CD4-positive, alpha-beta T cell treated with Interleukin-15 for 4 hours (primary cell): ENCODE measurements around the gene SLC22A4.

Source experiments
- DNase-seq: peaks from one replicate; pipeline ENCODE4 v3.0.0-alpha.2; 2020; ENCODE audit warnings: low spot score

The SLC22A4 gene

GRCh38 chr5:132293992-132294727, at the start of gene SLC22A4:
TSS of gene SLC22A4 (plus strand) at chr5:132294394. CDS start at chr5:132294617, 223 bp downstream.
- peak; percentile 55 for DNase-seq

GRCh38 chr5:132245593-132245992, 48.6 kb upstream of the SLC22A4 start:
- DNase-seq, result no peak

- DNase-seq, result no peak
Observed at GRCh38 chr5:132246806-132247205, 47.4 kb upstream of the SLC22A4 start.

GRCh38 chr5:132250547-132250946, 43.6 kb upstream of the SLC22A4 start:
- DNase-seq, result no peak

GRCh38 chr5:132251220-132251725, 42.9 kb upstream of the SLC22A4 start:
- DNase-seq, result no peak

GRCh38 chr5:132253008-132253441, 41.2 kb upstream of the SLC22A4 start:
- DNase-seq, result no peak

- DNase-seq, result no peak
Observed at GRCh38 chr5:132253452-132254320, 40.5 kb upstream of the SLC22A4 start.

- DNase-seq, result no peak
Observed at GRCh38 chr5:132254321-132254977, 39.7 kb upstream of the SLC22A4 start.

GRCh38 chr5:132256086-132256782, 38.0 kb upstream of the SLC22A4 start:
- DNase-seq, result no peak

GRCh38 chr5:132256783-132257130, 37.4 kb upstream of the SLC22A4 start:
- DNase-seq, result no peak

GRCh38 chr5:132257131-132258101, 36.8 kb upstream of the SLC22A4 start, which contains the start of gene PDLIM4:
TSS of gene PDLIM4 (plus strand) at chr5:132257696. CDS start at chr5:132257735, 39 bp downstream.
- DNase-seq, result no peak

GRCh38 chr5:132258102-132259068, 35.8 kb upstream of the SLC22A4 start:
- DNase-seq, result no peak

GRCh38 chr5:132259069-132259851, 34.9 kb upstream of the SLC22A4 start:
- DNase-seq, result no peak

- no peak for DNase-seq
Observed at GRCh38 chr5:132260051-132260450, 34.1 kb upstream of the SLC22A4 start.

- DNase-seq, result no peak
Observed at GRCh38 chr5:132260714-132261551, 33.3 kb upstream of the SLC22A4 start.

GRCh38 chr5:132261881-132262845, 32.0 kb upstream of the SLC22A4 start:
- no peak for DNase-seq
